Loucy (cell line): Measurements from ENCODE around the gene CD34.
A peak's percentile ranks its signal among the peaks of the same experiment; 100 is the strongest.

ENCODE experiments used
- H2AFZ ChIP-seq: fragments of 200-600 bp; sonication (generic); 2 replicates; pipeline ENCODE4 v1.6.0; 2016; ENCODE audit warnings: antibody characterized with exemption, mild to moderate bottlenecking, low read length, moderate library complexity
- H3F3A ChIP-seq: fragments of 200-600 bp; 2 replicates; pipeline ENCODE4 v1.6.0; 2016; ENCODE audit warnings: antibody characterized with exemption, low read depth, mild to moderate bottlenecking
- H3K27me3 ChIP-seq: fragments of 200-600 bp; sonication (generic); 2 replicates; pipeline ENCODE4 v1.6.1; 2014; ENCODE audit warnings: low read length, mild to moderate bottlenecking; ENCODE audit not compliant: insufficient read depth, poor library complexity, severe bottlenecking
- H3K36me3 ChIP-seq: fragments of 200-600 bp; sonication (generic); 2 replicates; pipeline ENCODE4 v1.6.1; 2016; ENCODE audit warnings: low read length; ENCODE audit not compliant: insufficient read depth
- H3K4me1 ChIP-seq: fragments of 200-600 bp; sonication (generic); 2 replicates; pipeline ENCODE4 v1.5.1; 2014; ENCODE audit warnings: low read length, mild to moderate bottlenecking; ENCODE audit not compliant: insufficient read depth, poor library complexity, severe bottlenecking
- H3K4me2 ChIP-seq: fragments of 200-600 bp; sonication (generic); 2 replicates; pipeline ENCODE4 v1.6.0; 2014; ENCODE audit warnings: antibody characterized with exemption, low read length, low read depth, mild to moderate bottlenecking; ENCODE audit not compliant: poor library complexity, severe bottlenecking
- H3K4me3 ChIP-seq: fragments of 200-600 bp; sonication (generic); 2 replicates; pipeline ENCODE4 v1.5.1; 2014; ENCODE audit warnings: low read length, mild to moderate bottlenecking, mixed read lengths; ENCODE audit not compliant: poor library complexity, severe bottlenecking
- H3K79me2 ChIP-seq: fragments of 200-600 bp; sonication (generic); 2 replicates; pipeline ENCODE4 v1.6.1; 2014; ENCODE audit warnings: low read length; ENCODE audit not compliant: insufficient read depth
- H3K9ac ChIP-seq: fragments of 200-600 bp; sonication (generic); 2 replicates; pipeline ENCODE4 v1.6.0; 2014; ENCODE audit warnings: mild to moderate bottlenecking, low read depth, low read length, moderate library complexity; ENCODE audit not compliant: poor library complexity, severe bottlenecking
- H3K9me2 ChIP-seq: fragments of 200-600 bp; sonication (generic); replicated peaks from 2 replicates; pipeline ENCODE4 v1.6.1; 2016; ENCODE audit warnings: low read depth, low read length, mixed read lengths
- H3K9me3 ChIP-seq: fragments of 200-600 bp; sonication (generic); 2 replicates; pipeline ENCODE4 v1.6.1; 2014; ENCODE audit warnings: mild to moderate bottlenecking, antibody characterized with exemption, low read length, low read depth; ENCODE audit not compliant: insufficient read depth
- H4K20me1 ChIP-seq: fragments of 200-600 bp; sonication (generic); 2 replicates; pipeline ENCODE4 v1.6.0; 2014; ENCODE audit warnings: antibody characterized with exemption, low read length, mild to moderate bottlenecking; ENCODE audit not compliant: insufficient read depth, poor library complexity, severe bottlenecking
- CTCF ChIP-seq: fragments of 200-600 bp; sonication (generic); conservative IDR thresholded peaks from 2 replicates; pipeline ENCODE4 v1.5.1; 2014; ENCODE audit warnings: mild to moderate bottlenecking, antibody characterized with exemption, low read length
- EZH2phosphoT487 ChIP-seq: fragments of 200-600 bp; IDR thresholded peaks from 2 replicates; pipeline ENCODE4 v1.6.1; 2018; ENCODE audit warnings: antibody characterized with exemption, mild to moderate bottlenecking, moderate library complexity, borderline replicate concordance

Gene CD34

GRCh38 chr1:207862241-207862787 lies 48.6 kb downstream of the CD34 start:
- Histone ChIP-seq H3K27me3 (no peaks in the 10 kb centered on the region), H2AFZ (no peak overlapping the region), H3K4me3 (peak overlapping the region; percentile 90), H3K9ac (peak overlapping the region; percentile 98), H3K9me3 (no peaks in the 10 kb centered on the region), H3K4me1 (peaks cover 92% of the 10 kb centered on the region), H3K4me2 (peak overlapping the region; percentile 99), H3K36me3 (peaks cover 5% of the 10 kb centered on the region; the same call in 1 of the 2 replicates), H3K9me2 (no peaks in the 10 kb centered on the region), H4K20me1 (peaks cover 32% of the 10 kb centered on the region), H3K79me2 (peaks cover 90% of the 10 kb centered on the region), H3F3A (peaks cover 7% of the 10 kb centered on the region; the same call in 1 of the 2 replicates)
- no peak for TF ChIP-seq EZH2phosphoT487
- TF ChIP-seq CTCF: no peak

GRCh38 chr1:207861442-207862177 lies 49.3 kb downstream of the CD34 start:
- peaks cover 92% of the 10 kb centered on the region for H3K4me1 ChIP-seq
- H3K9me2 ChIP-seq: no peaks in the 10 kb centered on the region
- peak overlapping the region; percentile 98 for H3K9ac ChIP-seq
- no peaks in the 10 kb centered on the region for H3K27me3 ChIP-seq
- peaks cover 9% of the 10 kb centered on the region; the same call in 1 of the 2 replicates for H3K36me3 ChIP-seq
- H3K9me3 ChIP-seq: no peaks in the 10 kb centered on the region
- H3K4me2 ChIP-seq: peak overlapping the region; percentile 99
- H4K20me1 ChIP-seq: peaks cover 35% of the 10 kb centered on the region
- peak overlapping the region; percentile 90 for H3K4me3 ChIP-seq
- H2AFZ ChIP-seq: no peak overlapping the region
- no peak for TF ChIP-seq EZH2phosphoT487
- TF ChIP-seq CTCF: no peak
- H3K79me2 ChIP-seq: peaks cover 90% of the 10 kb centered on the region
- peaks cover 7% of the 10 kb centered on the region; the same call in 1 of the 2 replicates for H3F3A ChIP-seq

GRCh38 chr1:207860531-207860930 lies 50.4 kb downstream of the CD34 start:
- peak overlapping the region; percentile 99 for H3K4me2 ChIP-seq
- H4K20me1 ChIP-seq: peaks cover 40% of the 10 kb centered on the region
- H3K9me3 ChIP-seq: no peaks in the 10 kb centered on the region
- no peak overlapping the region for H2AFZ ChIP-seq
- no peak for TF ChIP-seq EZH2phosphoT487
- H3K36me3 ChIP-seq: peaks cover 19% of the 10 kb centered on the region; the same call in 1 of the 2 replicates
- H3K27me3 ChIP-seq: no peaks in the 10 kb centered on the region
- H3K79me2 ChIP-seq: peaks cover 90% of the 10 kb centered on the region
- peak overlapping the region; percentile 98 for H3K9ac ChIP-seq
- peak overlapping the region; percentile 61 for H3K4me3 ChIP-seq
- H3K4me1 ChIP-seq: peaks cover 92% of the 10 kb centered on the region
- H3K9me2 ChIP-seq: no peaks in the 10 kb centered on the region
- peaks cover 7% of the 10 kb centered on the region; the same call in 1 of the 2 replicates for H3F3A ChIP-seq
